ENCODE measurements around the gene GSTK1.

DNA sequence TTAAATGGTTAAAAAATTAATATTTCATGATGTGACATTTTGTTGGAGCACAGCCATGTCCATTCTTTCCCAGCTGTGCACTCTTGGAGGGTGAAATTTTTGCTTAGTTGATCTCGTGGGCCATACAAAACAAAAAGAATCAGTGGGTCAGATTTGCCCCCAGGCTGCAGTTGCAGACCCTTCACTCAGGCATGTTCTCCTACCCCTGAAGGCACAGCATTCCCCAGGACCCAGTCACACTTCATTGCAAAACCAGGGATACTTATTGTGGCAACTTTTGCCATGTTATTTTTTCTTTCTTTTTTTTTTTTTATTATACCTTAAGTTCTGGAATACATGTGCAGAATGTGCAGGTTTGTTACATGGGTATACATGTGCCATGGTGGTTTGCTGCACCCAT is 35.4 kb upstream of the GSTK1 start:
- TF ChIP-seq CCAR2 (IDR thresholded peaks at IDR 0.05; ENCODE audit: low read depth, low read length) (no peak), KLF16 (IDR thresholded peaks at IDR 0.05) (no peak), CTCF (IDR thresholded peaks at IDR 0.05 in 2 of 3, conservative IDR thresholded peaks at IDR 0.05 in 1 of 3; ENCODE audit: insufficient read depth in 2 of 3, low read depth in 1 of 3, low read length in 3 of 3) (no peak), CBX5 (IDR thresholded peaks at IDR 0.05; ENCODE audit: borderline replicate concordance, low read depth) (no peak), ID3 (CRISPR knock-in tag; IDR thresholded peaks at IDR 0.05) (no peak), ID3 (tag; IDR thresholded peaks at IDR 0.05) (no peak), MEIS2 (IDR thresholded peaks at IDR 0.05; ENCODE audit: partially characterized antibody) (no peak), MTA3 (IDR thresholded peaks at IDR 0.05; ENCODE audit: borderline replicate concordance) (no peak), HNRNPUL1 (IDR thresholded peaks at IDR 0.05; ENCODE audit: low read length) (no peak)
- TF ChIP-seq, protein P1, sequence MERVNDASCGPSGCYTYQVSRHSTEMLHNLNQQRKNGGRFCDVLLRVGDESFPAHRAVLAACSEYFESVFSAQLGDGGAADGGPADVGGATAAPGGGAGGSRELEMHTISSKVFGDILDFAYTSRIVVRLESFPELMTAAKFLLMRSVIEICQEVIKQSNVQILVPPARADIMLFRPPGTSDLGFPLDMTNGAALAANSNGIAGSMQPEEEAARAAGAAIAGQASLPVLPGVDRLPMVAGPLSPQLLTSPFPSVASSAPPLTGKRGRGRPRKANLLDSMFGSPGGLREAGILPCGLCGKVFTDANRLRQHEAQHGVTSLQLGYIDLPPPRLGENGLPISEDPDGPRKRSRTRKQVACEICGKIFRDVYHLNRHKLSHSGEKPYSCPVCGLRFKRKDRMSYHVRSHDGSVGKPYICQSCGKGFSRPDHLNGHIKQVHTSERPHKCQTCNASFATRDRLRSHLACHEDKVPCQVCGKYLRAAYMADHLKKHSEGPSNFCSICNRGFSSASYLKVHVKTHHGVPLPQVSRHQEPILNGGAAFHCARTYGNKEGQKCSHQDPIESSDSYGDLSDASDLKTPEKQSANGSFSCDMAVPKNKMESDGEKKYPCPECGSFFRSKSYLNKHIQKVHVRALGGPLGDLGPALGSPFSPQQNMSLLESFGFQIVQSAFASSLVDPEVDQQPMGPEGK (CRISPR knock-in tag; IDR thresholded peaks at IDR 0.05; ENCODE audit: borderline replicate concordance) = no peak

All from K562 (cell line).